HG02885 (cell line): ENCODE results near the gene VPS11.
"Not testable (repeated sequence)": the region's sequence is repeated elsewhere in the genome, so short reads cannot be mapped to it uniquely, and the experiment has no call there.

Experiments used
- ATAC-seq: cut with Tn5 transposase; IDR thresholded peaks from one replicate; pipeline ENCODE4 v1.9.1; 2021; ENCODE audit warnings: mild to moderate bottlenecking; ENCODE audit not compliant: unreplicated experiment, poor library complexity

The VPS11 gene

DNA sequence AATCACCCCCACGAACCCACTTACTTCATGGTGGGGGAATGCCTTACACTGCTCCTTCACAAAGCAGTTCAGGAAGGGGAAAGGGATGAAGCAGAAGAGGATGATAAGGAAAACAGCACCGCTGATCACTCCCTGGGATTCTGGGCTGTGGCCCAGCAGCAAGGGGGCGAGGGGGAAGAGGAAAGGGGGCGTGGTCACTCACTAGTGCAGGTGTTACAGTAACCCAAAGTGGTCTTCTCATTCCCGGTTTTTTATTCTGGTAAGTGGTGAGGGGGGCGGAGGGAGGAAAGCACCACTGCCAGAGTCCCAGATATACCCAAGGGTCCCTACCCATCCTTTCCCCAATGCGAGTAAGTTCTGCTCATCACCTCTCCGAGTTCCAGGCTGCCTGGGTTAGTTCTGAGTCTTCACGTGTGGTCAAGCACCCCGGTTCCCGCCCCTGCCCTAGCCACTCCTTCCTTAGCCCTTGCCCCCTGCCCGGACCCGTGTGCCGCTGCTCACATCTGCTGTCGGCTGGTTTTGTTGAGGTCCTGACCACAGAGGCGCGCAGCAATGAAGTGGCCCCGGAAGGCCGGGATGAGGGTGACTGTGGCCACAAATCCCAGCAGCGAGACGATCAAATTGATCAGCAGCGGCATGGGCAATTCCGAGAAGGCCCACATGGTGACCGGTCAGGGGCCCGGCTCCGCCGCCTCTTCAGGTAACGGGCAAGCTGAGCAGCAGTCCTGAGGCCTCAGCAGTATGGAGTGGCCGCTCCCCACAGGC lies 33.6 kb downstream of the VPS11 start:
- peak; percentile 7 for ATAC-seq

DNA sequence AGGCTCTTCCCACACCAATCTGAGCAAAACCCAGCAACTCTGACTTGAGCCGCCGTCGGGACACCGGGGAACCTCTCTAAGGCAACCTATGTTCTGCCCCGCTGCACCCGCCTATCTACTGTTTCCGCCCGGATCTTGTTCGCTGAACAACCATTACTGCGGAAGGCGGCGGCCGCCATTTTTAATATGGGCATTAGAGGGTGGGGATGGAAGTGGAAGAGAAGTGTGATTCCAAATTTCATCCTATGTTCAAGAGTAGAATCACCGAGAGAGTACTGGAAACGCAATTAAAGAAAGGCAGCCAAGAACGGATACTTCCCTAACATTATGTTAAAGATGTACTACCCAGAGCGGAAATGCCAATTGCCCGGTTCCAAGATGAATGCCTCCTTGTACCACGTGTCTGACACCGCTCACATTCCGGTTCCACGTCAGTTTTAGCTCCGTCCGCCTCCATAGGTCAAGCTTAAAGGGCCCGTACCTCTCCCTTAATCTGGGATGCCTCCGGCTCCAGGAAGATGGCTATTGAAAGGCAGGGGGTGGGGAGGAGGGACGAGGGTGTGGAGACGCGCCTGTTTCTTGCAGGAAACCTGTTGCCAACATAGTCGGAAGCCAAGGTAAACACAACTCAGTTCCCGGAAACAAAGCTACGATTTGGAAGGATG lies 34.3 kb downstream of the VPS11 start, which contains the start of gene DPAGT1:
DPAGT1 (minus strand) TSS at position 95 of the 665 bp plus-strand sequence. CDS start 198 bp downstream, outside the sequence.
- ATAC-seq, result peak; percentile 83

DNA sequence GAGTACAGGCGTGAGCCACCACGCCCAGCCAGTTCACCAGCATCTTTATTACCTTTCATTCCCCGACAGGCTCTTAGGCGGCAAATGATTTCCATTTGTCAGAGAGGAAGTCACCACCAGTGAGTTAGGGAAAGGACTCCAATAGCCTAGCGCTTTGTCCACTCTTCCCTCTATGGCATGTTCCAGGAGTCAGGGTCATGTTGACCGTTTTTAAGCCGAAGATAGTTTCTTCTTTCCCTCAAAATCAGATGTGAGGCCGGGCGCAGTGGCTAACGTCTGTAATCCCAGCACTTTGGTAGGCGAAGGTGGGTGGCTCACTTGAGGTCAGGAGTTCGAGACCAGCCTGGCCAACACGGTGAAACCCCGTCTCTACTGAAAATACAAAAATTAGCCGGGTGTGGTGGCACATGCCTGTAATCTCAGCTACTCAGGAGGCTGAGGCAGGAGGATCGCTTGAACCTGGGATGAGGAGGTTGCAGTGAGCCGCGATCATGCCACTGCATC lies 35.6 kb downstream of the VPS11 start:
- ATAC-seq, result not testable (repeated sequence)

DNA sequence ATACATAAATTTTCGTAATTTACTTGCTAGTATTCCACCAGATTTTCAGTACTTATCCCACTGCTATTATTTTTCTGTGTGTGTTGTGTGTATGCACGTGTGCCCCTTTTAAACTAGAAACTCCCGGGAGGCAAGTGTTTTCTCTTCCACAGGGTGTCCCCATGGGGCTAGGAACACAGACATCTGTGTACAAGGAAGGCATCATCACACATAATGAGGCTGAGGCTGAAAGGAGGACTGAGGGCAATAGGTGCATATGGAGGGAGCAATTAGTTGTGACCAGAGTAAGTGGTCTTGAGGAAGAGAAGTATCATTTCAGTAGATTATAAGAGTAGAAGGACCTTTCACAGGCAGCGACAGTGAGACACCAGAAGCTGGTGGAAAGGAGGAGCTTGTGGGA lies 36.2 kb downstream of the VPS11 start:
- ATAC-seq, result no peak

DNA sequence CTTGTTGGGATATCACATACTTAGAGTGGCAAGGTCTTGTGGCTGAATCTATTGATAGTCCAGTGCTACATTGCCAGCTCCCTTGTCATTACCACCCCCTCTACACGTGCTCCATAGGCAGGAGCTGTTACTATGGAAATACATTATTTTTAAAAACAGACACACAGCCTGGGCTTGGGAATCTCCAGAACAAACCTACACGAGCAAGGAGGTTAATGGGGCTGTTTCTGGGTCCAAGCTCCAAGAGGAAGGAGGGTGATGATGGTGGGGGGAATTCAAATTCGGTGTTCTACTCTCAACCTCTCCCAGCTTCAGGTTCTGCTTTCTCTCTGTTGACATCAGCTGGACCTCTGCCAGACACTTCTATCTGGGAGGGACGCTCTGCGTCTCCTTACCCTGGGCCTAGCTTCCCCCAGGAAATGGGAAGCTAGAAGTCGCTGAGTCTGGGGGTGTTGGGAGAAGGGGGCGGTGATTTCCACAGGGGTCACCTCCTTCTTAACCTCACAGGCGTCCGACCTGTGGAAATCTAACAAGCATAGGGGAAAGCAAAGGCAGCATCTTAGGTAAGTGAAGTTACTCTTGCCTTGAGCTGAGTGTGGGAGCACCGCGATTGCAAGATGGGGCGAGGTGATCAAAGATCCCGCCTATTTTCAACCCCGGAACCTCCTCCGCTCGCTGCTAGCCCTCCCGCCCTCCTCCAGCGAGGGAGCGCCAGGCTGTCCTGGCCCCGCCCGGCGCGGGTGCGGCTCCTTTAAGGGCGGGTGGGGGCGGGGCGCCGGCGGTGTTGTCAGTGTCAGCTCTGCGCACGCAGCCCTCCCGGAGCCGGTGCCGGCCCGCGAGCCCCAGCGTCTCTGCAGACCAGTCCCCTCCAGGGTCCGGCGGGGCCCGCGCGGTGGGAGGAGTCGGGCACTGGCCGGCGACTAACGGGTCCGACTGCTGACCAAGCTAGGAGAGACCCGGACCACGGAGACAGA lies 39.2 kb downstream of the VPS11 start, which contains the start of gene C2CD2L:
C2CD2L (plus strand) TSS at position 781 of the 974 bp plus-strand sequence. CDS start 398 bp downstream, outside the sequence.
- ATAC-seq, result peak; percentile 77

DNA sequence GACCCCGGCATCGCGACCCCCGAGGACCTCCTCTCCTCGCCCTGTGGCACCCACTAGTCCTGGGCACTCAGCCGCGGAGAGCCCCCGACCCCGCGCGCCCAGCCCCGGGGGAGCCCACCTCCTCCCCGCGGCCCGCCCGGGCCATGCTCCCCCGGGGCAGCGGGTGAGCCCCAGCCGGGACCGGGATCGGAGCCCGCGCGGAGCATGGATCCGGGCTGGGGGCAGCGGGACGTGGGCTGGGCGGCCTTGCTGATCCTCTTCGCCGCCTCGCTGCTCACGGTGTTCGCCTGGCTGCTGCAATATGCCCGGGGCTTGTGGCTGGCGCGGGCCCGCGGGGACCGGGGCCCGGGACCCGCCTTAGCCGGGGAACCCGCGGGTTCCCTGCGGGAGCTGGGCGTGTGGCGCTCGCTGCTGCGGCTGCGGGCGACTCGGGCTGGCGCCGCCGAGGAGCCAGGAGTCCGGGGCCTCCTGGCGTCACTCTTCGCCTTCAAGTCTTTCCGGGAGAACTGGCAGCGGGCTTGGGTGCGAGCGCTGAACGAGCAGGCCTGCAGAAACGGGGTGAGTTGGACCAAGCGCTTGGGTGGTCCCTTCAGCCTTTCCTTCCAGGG lies 40.0 kb downstream of the VPS11 start:
- ATAC-seq, result peak; percentile 24

DNA sequence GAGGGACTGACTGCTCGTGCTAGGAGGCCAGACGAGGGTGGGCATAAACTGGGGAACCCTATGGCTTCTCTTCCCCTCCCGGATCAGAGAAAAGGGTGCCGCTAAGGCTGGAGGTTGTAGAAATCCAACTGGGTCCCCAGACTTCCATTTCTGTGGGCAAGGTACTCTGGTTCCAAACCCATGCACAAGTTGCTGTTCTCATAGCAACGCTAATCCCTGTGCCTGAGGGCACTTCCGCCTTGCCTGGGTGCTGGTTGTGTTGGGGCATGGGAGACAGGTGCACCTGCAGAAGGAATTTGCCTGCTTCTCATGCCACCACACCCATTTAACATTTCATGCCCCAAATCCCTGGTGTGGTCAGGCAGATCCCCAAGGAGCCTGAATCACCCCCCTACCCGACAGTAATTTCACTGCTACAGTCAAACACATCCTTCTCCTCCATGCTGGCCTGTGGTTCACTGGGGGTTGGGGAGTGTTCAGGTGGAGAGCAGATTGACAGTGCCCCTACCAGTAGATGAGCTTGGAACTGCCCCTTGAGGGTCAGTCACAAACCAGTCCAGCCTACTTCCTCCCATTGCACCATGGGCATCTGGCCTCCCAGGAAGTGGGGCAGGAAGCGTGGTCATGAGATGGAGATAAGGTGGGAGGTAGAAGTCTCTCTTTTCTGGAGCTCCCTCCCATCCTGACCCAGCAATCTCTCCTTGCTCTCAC lies 40.7 kb downstream of the VPS11 start:
- no peak for ATAC-seq

DNA sequence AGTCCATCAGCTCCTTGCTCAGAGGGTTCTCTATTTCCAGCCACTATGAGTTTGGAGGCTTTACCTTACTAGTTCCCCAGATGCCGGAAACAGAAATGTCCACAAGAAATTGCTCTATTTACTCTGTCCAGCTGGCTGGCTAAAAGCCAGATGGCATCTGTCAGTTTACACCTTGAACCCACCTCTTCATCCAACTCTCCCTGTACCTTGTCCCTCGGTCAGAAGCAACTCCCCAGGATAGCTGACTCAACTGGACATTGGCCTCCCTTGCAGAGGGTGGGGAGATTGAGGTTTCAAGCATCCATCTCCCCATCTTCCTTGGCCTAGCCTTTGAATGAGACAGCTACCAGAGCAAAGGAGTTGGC lies 41.2 kb downstream of the VPS11 start:
- no peak for ATAC-seq

DNA sequence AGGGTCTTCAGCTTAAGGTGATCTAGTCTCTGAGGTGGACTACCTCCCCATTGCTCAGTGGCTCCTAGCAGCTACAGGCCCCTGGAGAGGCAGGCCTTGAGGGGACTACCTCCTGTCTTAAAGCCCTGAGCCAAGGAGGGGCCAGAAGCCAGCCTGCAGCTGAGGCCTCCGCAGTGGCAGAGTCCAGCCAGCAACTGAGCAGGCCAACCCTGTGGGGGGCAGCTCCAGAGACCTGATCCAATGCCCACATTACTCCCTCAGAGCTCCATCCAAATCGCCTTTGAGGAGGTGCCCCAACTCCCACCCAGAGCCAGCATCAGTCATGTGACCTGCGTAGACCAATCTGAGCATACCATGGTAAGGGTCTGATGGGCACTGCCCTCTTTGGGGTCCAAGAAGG lies 42.2 kb downstream of the VPS11 start:
- no peak for ATAC-seq

DNA sequence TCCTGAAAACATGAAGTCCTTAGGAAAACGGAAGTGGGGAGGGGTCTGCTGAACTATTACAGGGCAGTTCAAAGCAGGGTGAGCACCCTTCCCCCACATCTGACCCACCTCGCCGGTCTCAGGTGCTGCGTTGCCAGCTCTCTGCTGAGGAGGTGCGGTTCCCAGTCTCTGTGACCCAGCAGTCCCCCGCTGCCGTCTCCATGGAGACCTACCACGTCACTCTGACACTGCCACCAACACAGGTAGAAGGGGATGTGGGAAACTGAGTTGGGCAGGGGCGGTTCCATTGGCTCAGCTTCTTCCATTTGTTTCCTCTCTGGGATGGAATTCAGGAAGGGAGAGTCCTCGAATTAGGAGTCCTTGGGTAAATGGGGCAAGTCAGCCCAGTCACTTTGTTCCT lies 42.8 kb downstream of the VPS11 start:
- ATAC-seq, result no peak

DNA sequence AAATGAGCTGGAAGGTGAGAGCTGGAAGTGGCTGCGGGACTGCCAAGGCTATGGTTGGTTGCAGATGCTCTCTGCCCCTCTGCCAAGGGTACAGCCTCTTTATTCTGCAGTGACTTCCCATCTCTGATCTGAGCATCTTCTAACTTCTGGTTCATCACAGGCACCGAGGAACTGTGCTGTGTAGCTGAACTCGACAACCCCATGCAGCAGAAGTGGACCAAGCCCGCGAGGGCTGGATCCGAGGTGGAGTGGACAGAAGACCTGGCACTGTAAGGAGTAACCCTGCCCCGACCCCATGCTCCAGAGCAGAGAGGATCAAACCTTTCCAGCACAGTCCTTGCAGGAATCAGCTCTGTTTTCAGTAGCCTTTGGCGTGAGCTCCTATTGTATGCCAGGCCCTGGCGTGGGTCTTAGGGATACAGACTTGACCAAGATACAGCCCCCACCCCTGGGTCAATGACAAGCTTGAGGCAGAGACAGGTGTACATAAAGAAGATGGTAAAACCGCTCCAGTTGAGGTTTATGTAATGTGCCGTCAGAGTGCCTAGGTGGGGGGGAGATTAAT lies 43.8 kb downstream of the VPS11 start:
- ATAC-seq, result no peak

DNA sequence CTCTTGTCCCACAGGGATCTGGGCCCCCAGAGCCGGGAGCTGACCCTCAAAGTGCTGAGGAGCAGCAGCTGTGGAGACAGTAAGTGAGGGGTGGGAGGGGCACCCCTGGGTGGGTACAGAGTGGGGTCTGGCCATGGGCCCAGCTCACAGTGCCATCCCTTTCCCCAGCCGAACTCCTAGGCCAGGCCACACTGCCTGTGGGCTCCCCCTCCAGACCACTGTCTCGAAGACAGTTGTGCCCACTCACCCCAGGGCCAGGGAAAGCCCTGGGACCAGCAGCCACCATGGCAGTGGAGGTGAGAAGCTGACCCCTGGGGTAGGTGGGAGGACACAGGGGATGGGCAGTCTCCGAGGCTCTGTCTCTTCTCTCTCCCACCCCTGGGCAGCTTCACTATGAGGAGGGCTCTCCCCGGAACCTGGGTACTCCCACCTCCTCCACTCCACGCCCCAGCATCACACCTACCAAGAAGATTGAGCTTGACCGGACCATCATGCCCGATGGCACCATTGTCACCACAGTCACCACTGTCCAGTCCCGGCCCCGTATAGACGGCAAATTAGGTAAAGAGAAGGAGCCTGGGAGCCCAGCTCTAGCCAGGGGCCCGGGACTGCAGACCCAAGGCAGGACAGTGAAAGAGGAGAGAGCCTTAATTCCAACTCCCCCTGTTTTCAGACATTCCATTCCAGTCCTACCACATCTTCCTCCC lies 44.8 kb downstream of the VPS11 start:
- no peak for ATAC-seq

DNA sequence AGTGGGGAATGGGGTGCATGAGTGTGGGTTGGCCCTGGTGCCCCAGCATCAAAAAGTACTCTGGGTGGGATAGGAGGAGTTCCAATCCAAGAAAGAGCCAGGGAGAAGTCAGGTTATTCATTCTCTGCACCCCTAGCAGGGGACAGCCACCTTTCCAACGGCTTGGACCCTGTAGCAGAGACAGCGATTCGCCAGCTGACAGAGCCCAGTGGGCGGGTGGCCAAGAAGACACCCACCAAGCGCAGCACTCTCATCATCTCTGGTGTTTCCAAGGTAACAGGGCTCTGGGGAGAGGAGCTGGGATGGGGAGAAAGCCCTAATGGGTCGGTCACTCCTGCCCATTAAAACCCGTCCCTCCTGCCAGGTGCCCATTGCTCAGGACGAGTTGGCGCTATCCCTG lies 46.1 kb downstream of the VPS11 start:
- no peak for ATAC-seq

DNA sequence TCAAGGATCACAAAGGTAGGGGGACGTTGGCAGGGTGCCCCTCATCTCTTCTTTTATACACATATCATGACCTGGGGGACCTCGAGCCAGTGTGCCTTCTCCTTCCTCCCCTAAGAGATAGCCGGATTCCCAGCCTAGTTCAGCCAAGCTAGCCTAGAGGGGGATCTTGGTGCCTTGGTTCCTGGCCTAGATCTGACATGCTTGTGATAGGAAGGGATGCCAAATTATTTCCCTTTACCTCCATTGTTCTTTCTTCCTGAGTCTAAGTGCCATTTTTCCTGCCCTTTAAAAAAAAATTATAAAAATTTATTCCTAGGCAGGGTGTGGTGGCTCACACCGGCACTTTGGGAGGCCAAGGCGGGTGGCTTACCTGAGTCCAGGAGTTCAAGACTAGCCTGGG lies 46.7 kb downstream of the VPS11 start:
- no peak for ATAC-seq

DNA sequence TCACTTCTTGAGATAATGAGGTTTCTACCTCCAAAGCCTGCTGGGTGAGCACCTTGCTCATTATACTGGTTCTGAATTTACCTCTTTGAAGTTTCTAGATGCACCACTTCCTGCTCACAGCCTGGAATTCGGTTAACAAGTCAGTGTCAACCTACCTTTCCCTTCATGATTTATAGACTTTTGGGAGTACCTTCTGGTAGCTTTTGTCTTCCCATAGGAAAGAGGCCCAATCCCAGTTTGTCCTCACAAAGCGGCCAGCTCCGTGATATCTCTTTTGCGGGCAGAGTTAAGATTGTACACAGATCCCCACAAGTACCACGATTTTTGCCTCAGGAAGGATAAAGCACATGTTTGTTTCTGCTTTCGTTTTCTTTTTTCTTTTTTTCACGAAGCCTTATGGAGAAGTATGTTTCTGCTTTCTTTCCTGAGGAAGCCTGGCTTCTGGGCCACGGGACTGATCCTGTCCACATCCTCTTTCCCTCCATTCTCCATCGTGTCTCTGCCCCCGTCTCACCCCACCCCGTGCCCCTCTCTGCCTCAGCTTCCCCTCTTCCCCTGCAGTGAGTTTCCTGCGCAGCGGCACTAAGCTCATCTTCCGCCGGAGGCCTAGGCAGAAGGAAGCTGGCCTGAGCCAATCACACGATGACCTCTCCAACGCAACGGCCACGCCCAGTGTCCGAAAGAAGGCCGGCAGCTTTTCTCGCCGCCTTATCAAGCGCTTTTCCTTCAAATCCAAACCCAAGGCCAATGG lies 48.0 kb downstream of the VPS11 start:
- ATAC-seq, result no peak

DNA sequence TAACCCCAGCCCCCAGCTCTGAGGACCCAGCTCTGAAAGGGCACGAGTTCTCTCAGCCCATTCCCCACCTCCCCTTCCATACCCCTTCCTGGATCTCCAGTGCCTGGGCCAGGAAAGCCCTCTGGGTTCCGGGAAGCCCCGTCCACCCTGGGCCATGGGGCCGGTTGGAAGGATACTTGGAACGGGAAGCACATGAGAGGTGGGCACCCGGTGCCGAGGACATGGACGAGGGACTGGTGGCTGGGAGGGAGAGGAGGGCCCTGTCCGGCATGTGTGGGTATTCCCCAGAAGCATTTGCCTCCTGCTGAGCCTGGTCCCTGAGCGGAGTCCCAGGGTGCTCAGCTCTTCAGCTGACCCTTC lies 48.6 kb downstream of the VPS11 start:
- ATAC-seq, result no peak

DNA sequence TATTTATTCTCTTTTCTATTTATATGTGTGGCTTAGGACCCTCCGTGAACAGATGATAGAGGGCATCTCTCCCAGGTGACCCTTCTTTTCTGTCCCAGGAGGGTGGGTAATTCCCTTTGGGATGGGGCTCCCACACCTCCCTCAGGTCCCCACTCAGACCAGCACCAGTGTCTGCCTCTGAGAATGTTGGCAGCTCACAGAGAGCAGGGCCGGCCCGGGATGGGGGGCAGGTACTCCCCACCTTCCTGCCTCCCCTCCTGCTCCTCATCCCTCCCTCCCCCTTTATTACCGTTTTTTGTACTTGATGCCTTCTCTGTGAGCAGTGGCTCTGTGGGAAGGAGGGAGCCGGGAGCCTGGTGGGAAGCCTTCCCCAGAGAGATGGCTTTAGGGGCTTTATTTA lies 49.0 kb downstream of the VPS11 start:
- no peak for ATAC-seq
